Spleen (tissue), 7 donors: ENCODE results near the gene PTK7.

ENCODE experiments used
- POLR2A ChIP-seq, 3 donors: fragments of 450-650 bp; IDR thresholded peaks; one replicate each; pipeline ENCODE4 v1.5.1; 2017; ENCODE audit warnings: antibody characterized with exemption in 3 of 3, mild to moderate bottlenecking in 1 of 3
- POLR2AphosphoS5 ChIP-seq, 3 donors: sonication (generic); formaldehyde crosslinking; IDR thresholded peaks; one replicate each; pipeline ENCODE4 v1.5.1; 2017; ENCODE audit warnings: antibody characterized with exemption in 3 of 3
- TF ChIP-seq, protein P1 (sequence below), 11 experiments: fragments of 200-600 bp in 7 of 11; fragments of 450-650 bp in 4 of 11; sonication (generic) in 4 of 11; IDR thresholded peaks in 8 of 11; conservative IDR thresholded peaks in 3 of 11; 1 replicate in 7 of 11; 2 replicates in 4 of 11; pipeline versions ENCODE4 v1.4.0 to v1.8.0; 2016 to 2021; ENCODE audit warnings: antibody characterized with exemption in 11 of 11, inconsistent platforms in 4 of 11, mild to moderate bottlenecking in 1 of 11
- donor health status: DM: no; HTN: no; CAD: no; lungs with moderate emphysema.
- donor health status: DM: no; HTN: no; CAD: no.
- donor health status: DM: no; HTN: no; CAD: no.

DNA sequence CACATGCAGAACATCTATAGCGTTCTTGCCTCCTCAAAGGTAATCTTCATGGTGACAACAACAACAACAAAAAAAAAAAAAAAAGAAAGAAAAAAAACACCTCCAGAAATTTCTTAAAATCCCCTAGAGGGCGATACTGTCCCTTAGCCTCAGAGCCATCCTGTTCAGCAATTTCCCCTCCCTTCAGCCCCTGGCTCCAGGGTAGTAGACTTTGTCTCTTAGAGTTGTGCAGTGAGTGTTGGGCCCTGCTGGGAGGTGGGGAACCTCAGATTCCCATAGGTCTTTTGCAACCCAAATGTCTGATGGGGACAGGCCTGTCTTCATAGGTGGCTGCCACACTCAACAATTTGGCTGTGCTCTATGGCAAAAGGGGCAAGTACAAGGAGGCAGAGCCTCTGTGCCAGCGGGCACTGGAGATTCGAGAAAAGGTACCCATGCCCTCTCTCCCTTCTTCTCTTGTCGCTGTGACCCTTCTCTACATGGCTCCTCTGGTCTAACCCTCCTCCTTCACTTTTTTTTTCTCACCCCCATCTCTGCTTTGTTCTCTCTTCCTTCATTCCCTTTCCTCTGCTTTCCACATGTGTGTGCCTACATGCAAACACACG is 6.0 kb upstream of the PTK7 start:
- no peak for TF ChIP-seq POLR2A (IDR thresholded peaks at IDR 0.05)
- TF ChIP-seq, protein P1, sequence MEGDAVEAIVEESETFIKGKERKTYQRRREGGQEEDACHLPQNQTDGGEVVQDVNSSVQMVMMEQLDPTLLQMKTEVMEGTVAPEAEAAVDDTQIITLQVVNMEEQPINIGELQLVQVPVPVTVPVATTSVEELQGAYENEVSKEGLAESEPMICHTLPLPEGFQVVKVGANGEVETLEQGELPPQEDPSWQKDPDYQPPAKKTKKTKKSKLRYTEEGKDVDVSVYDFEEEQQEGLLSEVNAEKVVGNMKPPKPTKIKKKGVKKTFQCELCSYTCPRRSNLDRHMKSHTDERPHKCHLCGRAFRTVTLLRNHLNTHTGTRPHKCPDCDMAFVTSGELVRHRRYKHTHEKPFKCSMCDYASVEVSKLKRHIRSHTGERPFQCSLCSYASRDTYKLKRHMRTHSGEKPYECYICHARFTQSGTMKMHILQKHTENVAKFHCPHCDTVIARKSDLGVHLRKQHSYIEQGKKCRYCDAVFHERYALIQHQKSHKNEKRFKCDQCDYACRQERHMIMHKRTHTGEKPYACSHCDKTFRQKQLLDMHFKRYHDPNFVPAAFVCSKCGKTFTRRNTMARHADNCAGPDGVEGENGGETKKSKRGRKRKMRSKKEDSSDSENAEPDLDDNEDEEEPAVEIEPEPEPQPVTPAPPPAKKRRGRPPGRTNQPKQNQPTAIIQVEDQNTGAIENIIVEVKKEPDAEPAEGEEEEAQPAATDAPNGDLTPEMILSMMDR (IDR thresholded peaks at IDR 0.05 in 8 of 11, conservative IDR thresholded peaks at IDR 0.05 in 3 of 11): peak in 7 of 11 experiments; percentile 13 to 45 (median 41)
- TF ChIP-seq POLR2AphosphoS5 (IDR thresholded peaks at IDR 0.05): no peak
